HCT116 (cell line): ENCODE data around the gene KCNJ16. TPM values are rescaled to one million over a fixed set of nuclear protein-coding genes. Genes with fewer than 3 reads are reported as not detected.

Source experiments
- ATAC-seq: fragments of 200-7000 bp; cut with Tn5 transposase; 2 replicates; pipeline ENCODE4 v1.9.1; 2020; ENCODE audit warnings: mild to moderate bottlenecking, moderate library complexity
- BruUV-seq: library from RNA; stranded (reverse); fragments of 400-500 nt; replicated peaks from 2 replicates; lab custom pipeline; 2021; lab: Mats Ljungman, UMichigan
- CTCF ChIA-PET: fragments of 300-600 bp; sonication (Branson Sonifier 250); formaldehyde crosslinking; loops from one replicate; lab custom pipeline; 2021; ENCODE audit warnings: antibody characterized with exemption; lab: Charles Lee
- POLR2A ChIA-PET: fragments of 300-600, 350-600 bp; sonication (Branson Sonifier 250); formaldehyde crosslinking; loops from one replicate; lab custom pipeline; 2021; ENCODE audit warnings: antibody characterized with exemption; lab: Charles Lee
- RAD21 ChIA-PET, 2 experiments: fragments of 300-600 bp; sonication (Branson Sonifier 250); formaldehyde crosslinking; loops; one replicate each; lab custom pipeline; 2023; ENCODE audit warnings: low total read pairs in 2 of 2; ENCODE audit not compliant: uncharacterized antibody in 2 of 2, unreplicated experiment in 2 of 2, low non-redundant PET in 1 of 2; lab: Charles Lee
- DNase-seq: peaks from one replicate; pipeline ENCODE4 v3.0.0-alpha.2; 2010; ENCODE audit warnings: low read depth, low spot score
- H2AFZ ChIP-seq: fragments of 200-600 bp; shearing (Covaris generic), sonication (generic); 2 replicates; pipeline ENCODE4 v1.6.1; 2017; ENCODE audit warnings: low read depth, mixed run types, mixed read lengths, antibody characterized with exemption, low read length; ENCODE audit not compliant: poor library complexity, severe bottlenecking
- H3K27ac ChIP-seq: 2 replicates; pipeline ENCODE4 v1.5.1; 2012; ENCODE audit warnings: low read depth, low read length
- H3K27me3 ChIP-seq: fragments of 200-600 bp; sonication (generic); 2 replicates; pipeline ENCODE4 v1.6.1; 2016; ENCODE audit warnings: mixed run types, low read length, mixed read lengths; ENCODE audit not compliant: insufficient read depth
- H3K36me3 ChIP-seq, 2 experiments: fragments of 200-500 bp in 1 of 2; fragments of 200-600 bp in 1 of 2; sonication (Bioruptor generic) in 1 of 2; sonication (generic) in 1 of 2; 2 replicates each; pipeline versions ENCODE4 v1.5.1 to v1.6.1; 2014 to 2016; ENCODE audit warnings: low read length in 2 of 2, inconsistent platforms in 1 of 2, mixed read lengths in 1 of 2, mixed run types in 1 of 2; ENCODE audit not compliant: insufficient read depth in 2 of 2, control insufficient read depth in 1 of 2
- H3K4me1 ChIP-seq, 2 experiments: fragments of 200-600 bp in 1 of 2; sonication (generic) in 1 of 2; 2 replicates each; pipeline versions ENCODE4 v1.5.1 to v1.6.1; 2012 to 2017; ENCODE audit warnings: low read length in 2 of 2, inconsistent platforms in 1 of 2, mild to moderate bottlenecking in 1 of 2, mixed read lengths in 1 of 2, mixed run types in 1 of 2, moderate library complexity in 1 of 2; ENCODE audit not compliant: insufficient read depth in 2 of 2, control insufficient read depth in 1 of 2
- H3K4me2 ChIP-seq: fragments of 200-600 bp; sonication (generic); 2 replicates; pipeline ENCODE4 v1.6.1; 2017; ENCODE audit warnings: mixed run types, low read length, mixed read lengths
- H3K4me3 ChIP-seq, 2 experiments: fragments of 200-600 bp in 1 of 2; sonication (generic) in 1 of 2; replicated peaks in 1 of 2; 2 replicates each; pipeline ENCODE4 v1.5.1; 2011 to 2016; ENCODE audit warnings: low read length in 2 of 2, control low read depth in 1 of 2, low read depth in 1 of 2, mild to moderate bottlenecking in 1 of 2, mixed read lengths in 1 of 2, mixed run types in 1 of 2
- H3K79me2 ChIP-seq: fragments of 200-600 bp; sonication (generic); 2 replicates; pipeline ENCODE4 v1.6.1; 2017; ENCODE audit warnings: mild to moderate bottlenecking, mixed run types, low read length, moderate library complexity, mixed read lengths; ENCODE audit not compliant: insufficient read depth
- H3K9ac ChIP-seq: fragments of 200-600 bp; sonication (generic); 2 replicates; pipeline ENCODE4 v1.6.1; 2016; ENCODE audit warnings: low read length, mixed read lengths
- H3K9me2 ChIP-seq: fragments of 200-600 bp; sonication (generic), shearing (Covaris generic); 2 replicates; pipeline ENCODE4 v1.6.1; 2017; ENCODE audit warnings: mixed run types, mild to moderate bottlenecking, moderate library complexity; ENCODE audit not compliant: insufficient read depth
- H3K9me3 ChIP-seq, 2 experiments: fragments of 200-500 bp in 1 of 2; fragments of 200-600 bp in 1 of 2; sonication (Bioruptor generic) in 1 of 2; sonication (generic) in 1 of 2; 2 replicates each; pipeline ENCODE4 v1.6.1; 2014 to 2017; ENCODE audit warnings: low read length in 2 of 2, mixed read lengths in 2 of 2, inconsistent platforms in 1 of 2, low read depth in 1 of 2, mild to moderate bottlenecking in 1 of 2, mixed run types in 1 of 2, moderate library complexity in 1 of 2; ENCODE audit not compliant: control insufficient read depth in 1 of 2, insufficient read depth in 1 of 2
- H4K20me1 ChIP-seq: fragments of 200-600 bp; sonication (generic), shearing (Covaris generic); 2 replicates; pipeline ENCODE4 v1.6.1; 2017; ENCODE audit warnings: mixed run types, mild to moderate bottlenecking, moderate library complexity; ENCODE audit not compliant: insufficient read depth
- CBX3 ChIP-seq: IDR thresholded peaks from 2 replicates; pipeline ENCODE4 v1.6.1; 2012; ENCODE audit warnings: low read depth
- CEBPB ChIP-seq: IDR thresholded peaks from 2 replicates; pipeline ENCODE4 v1.6.1; 2012; ENCODE audit warnings: low read depth
- CTCF ChIP-seq, 3 experiments: fragments of 200-600 bp in 1 of 3; sonication (generic) in 1 of 3; IDR thresholded peaks in 2 of 3; conservative IDR thresholded peaks in 1 of 3; 2 replicates each; pipeline ENCODE4 v1.5.1; 2012 to 2017; ENCODE audit warnings: low read depth in 2 of 3, low read length in 2 of 3, antibody characterized with exemption in 1 of 3, borderline replicate concordance in 1 of 3, control low read depth in 1 of 3, mild to moderate bottlenecking in 1 of 3, mixed read lengths in 1 of 3, mixed run types in 1 of 3, moderate library complexity in 1 of 3; ENCODE audit not compliant: insufficient read depth in 1 of 3
- EZH2phosphoT487 ChIP-seq: fragments of 200-600 bp; IDR thresholded peaks from 2 replicates; pipeline ENCODE4 v1.6.1; 2018; ENCODE audit warnings: antibody characterized with exemption, borderline replicate concordance
- FOSL1 ChIP-seq: IDR thresholded peaks from 2 replicates; pipeline ENCODE4 v1.6.1; 2012; ENCODE audit warnings: low read depth
- JUND ChIP-seq: IDR thresholded peaks from 2 replicates; pipeline ENCODE4 v1.6.1; 2012
- MAX ChIP-seq: IDR thresholded peaks from 2 replicates; pipeline ENCODE4 v1.6.1; 2012
- POLR2A ChIP-seq: IDR thresholded peaks from 2 replicates; pipeline ENCODE4 v1.7.0; 2011; ENCODE audit warnings: borderline replicate concordance; ENCODE audit not compliant: insufficient read depth, insufficient read length; ENCODE audit errors: extremely low read depth
- POLR2AphosphoS5 ChIP-seq: IDR thresholded peaks from 2 replicates; pipeline ENCODE4 v1.6.1; 2011; ENCODE audit warnings: mild to moderate bottlenecking, low read depth, low read length, moderate library complexity
- RAD21 ChIP-seq: IDR thresholded peaks from 2 replicates; pipeline ENCODE4 v1.6.1; 2012; ENCODE audit warnings: low read depth, mild to moderate bottlenecking
- SIN3A ChIP-seq: IDR thresholded peaks from 2 replicates; pipeline ENCODE4 v1.6.1; 2012; ENCODE audit warnings: low read depth
- SRF ChIP-seq: IDR thresholded peaks from 2 replicates; pipeline ENCODE4 v1.6.1; 2012; ENCODE audit warnings: low read depth
- TCF7L2 ChIP-seq: IDR thresholded peaks from 2 replicates; pipeline ENCODE4 v1.7.0; 2011; ENCODE audit warnings: borderline replicate concordance, inconsistent platforms; ENCODE audit not compliant: insufficient read depth, insufficient read length; ENCODE audit errors: extremely low read depth
- ZBTB33 ChIP-seq: IDR thresholded peaks from 2 replicates; pipeline ENCODE4 v1.6.1; 2011; ENCODE audit warnings: mild to moderate bottlenecking, low read length, moderate library complexity; ENCODE audit not compliant: insufficient replicate concordance; ENCODE audit errors: extremely low read depth
- ZNF274 ChIP-seq: fragments of 200-500 bp; sonication (Bioruptor generic); IDR thresholded peaks from 2 replicates; pipeline ENCODE4 v1.6.1; 2014; ENCODE audit warnings: mild to moderate bottlenecking, low read depth, low read length, inconsistent platforms
- intact Hi-C: fragments of 100-400 bp; cut with micrococcal nuclease; formaldehyde crosslinking; loops from 2 replicates; pipeline ENCODE4 v1.10.0; 2022
- total RNA-seq: library from RNA; stranded (reverse); gene quantifications from one replicate; pipeline ENCODE4 v1.2.1, GENCODE V29; 2021; ENCODE audit not compliant: unreplicated experiment

KCNJ16 gene
- total RNA-seq, 1 experiment from 2014 or later: not detected

- TF ChIP-seq SRF: no peak
- TF ChIP-seq CTCF (IDR thresholded peaks at IDR 0.05 in 2 of 3, conservative IDR thresholded peaks at IDR 0.05 in 1 of 3; ENCODE audit: borderline replicate concordance in 1 of 3, insufficient read depth in 1 of 3, low read depth in 2 of 3, low read length in 2 of 3): no peak
- no peak for TF ChIP-seq RAD21
- no peak for TF ChIP-seq SIN3A
- no peak for TF ChIP-seq EZH2phosphoT487
Observed at GRCh38 chr17:70120425-70120824, 45.4 kb downstream of the KCNJ16 start (continued).

GRCh38 chr17:70121126-70121525, 46.1 kb downstream of the KCNJ16 start:
- H3K9me2 ChIP-seq: no peaks in the 10 kb centered on the region
- DNase-seq: no peak
- no peak overlapping the region for H3K27ac ChIP-seq
- H3K4me2 ChIP-seq: no peak overlapping the region
- no TSS peak for BruUV-seq
- CTCF ChIA-PET: no interaction called here
- no peak for ATAC-seq
- H3K9ac ChIP-seq: no peak overlapping the region
- H3K4me3 ChIP-seq: no peak overlapping the region
- H3K79me2 ChIP-seq: no peaks in the 10 kb centered on the region
- RAD21 ChIA-PET: no interaction called here
- H4K20me1 ChIP-seq: no peaks in the 10 kb centered on the region; the same call in 1 of the 2 replicates
- TF ChIP-seq POLR2AphosphoS5 (no peak), ZBTB33 (no peak), ZNF274 (no peak), CEBPB (no peak), POLR2A (no peak), CBX3 (no peak), CTCF (IDR thresholded peaks at IDR 0.05 in 2 of 3, conservative IDR thresholded peaks at IDR 0.05 in 1 of 3; ENCODE audit: borderline replicate concordance in 1 of 3, insufficient read depth in 1 of 3, low read depth in 2 of 3, low read length in 2 of 3) (no peak), TCF7L2 (no peak), MAX (no peak), JUND (no peak), FOSL1 (no peak), EZH2phosphoT487 (no peak)
- H3K9me3 ChIP-seq: peaks cover 7 to 11% of the 10 kb centered on the region in 2 experiments; a peak in 2 of 4 replicates
- no peaks in the 10 kb centered on the region for H3K36me3 ChIP-seq
- H3K27me3 ChIP-seq: no peaks in the 10 kb centered on the region
- POLR2A ChIA-PET: no interaction called here
- no peaks in the 10 kb centered on the region for H3K4me1 ChIP-seq
- no peak overlapping the region for H2AFZ ChIP-seq
- intact Hi-C loops: no loop called here
